H1 (cell line): ENCODE results near the gene UNC13C. TPM values are rescaled to one million over a fixed set of nuclear protein-coding genes. Genes with fewer than 3 reads are reported as not detected.

Experiments
- GABPA ChIP-seq: IDR thresholded peaks from 2 replicates; pipeline ENCODE4 v1.6.1; 2011; ENCODE audit warnings: mild to moderate bottlenecking, low read length, moderate library complexity, borderline replicate concordance; ENCODE audit not compliant: insufficient read depth
- KDM1A ChIP-seq: fragments of 200-600, 300-600 bp; sonication (generic); IDR thresholded peaks from 2 replicates; pipeline ENCODE4 v1.7.1; 2016; ENCODE audit warnings: mild to moderate bottlenecking, low read length, borderline replicate concordance
- RAD21 ChIP-seq, 2 experiments: IDR thresholded peaks in 1 of 2; conservative IDR thresholded peaks in 1 of 2; 2 replicates each; pipeline ENCODE4 v1.6.1; 2011; ENCODE audit warnings: low read depth in 2 of 2, low read length in 2 of 2, improper control_type of control experiment in 1 of 2, inconsistent platforms in 1 of 2, mild to moderate bottlenecking in 1 of 2, moderate library complexity in 1 of 2
- polyA plus RNA-seq, 7 experiments: library from polyadenylated mRNA; depleted of rRNA in 3 of 7; stranded (reverse) in 5 of 7; unstranded in 2 of 7; fragments of >200 nt in 5 of 7; fragments of 200-250 nt in 2 of 7; gene quantifications; 1 replicate in 5 of 7; 2 replicates in 1 of 7; 4 replicates in 1 of 7; pipeline versions ENCODE4 v1.2.1 to v1.2.3, GENCODE V29; 2011 to 2013; ENCODE audit warnings: missing spikeins in 2 of 7, mixed read lengths in 2 of 7
- total RNA-seq: library from RNA; stranded (reverse); fragmentation: NEBNext Ultra II Directional; extraction: Animal tissue kit (Norgen Biotek cat#: 25700); gene quantifications from 2 replicates; pipeline ENCODE4 v1.2.1, GENCODE V29; 2021

Gene UNC13C
- total and polyA plus RNA-seq, 2 of the 8 experiments (the other 6 are each of a cell fraction or from before 2014, with no cell fraction given), result 0.02 to 0.13 TPM

GRCh38 chr15:54150255-54150654 is 172.0 kb downstream of the UNC13C start (continued):
- TF ChIP-seq RAD21 (IDR thresholded peaks at IDR 0.05 in 1 of 2, conservative IDR thresholded peaks at IDR 0.05 in 1 of 2; ENCODE audit: low read depth in 2 of 2, low read length in 2 of 2), result no peak
- TF ChIP-seq KDM1A, result no peak
- TF ChIP-seq GABPA, result no peak
